Measurements from ENCODE around the gene CDC5L.

GRCh38 chr6:44457596-44457995 is 70.1 kb downstream of the CDC5L start:
- TF ChIP-seq CTCF (IDR thresholded peaks at IDR 0.05) = no peak
- no peak for TF ChIP-seq TAF1 (IDR thresholded peaks at IDR 0.05; ENCODE audit: borderline replicate concordance, low read depth, low read length)
- TF ChIP-seq POLR2AphosphoS5 (IDR thresholded peaks at IDR 0.05; ENCODE audit: low read depth, low read length) = no peak
- no peak for TF ChIP-seq RAD21 (IDR thresholded peaks at IDR 0.05; ENCODE audit: low read length)
- no peak for TF ChIP-seq RFX5 (IDR thresholded peaks at IDR 0.05; ENCODE audit: low read length)
- no peak for TF ChIP-seq YY1 (IDR thresholded peaks at IDR 0.05; ENCODE audit: low read depth)
- no peak for TF ChIP-seq MAX (IDR thresholded peaks at IDR 0.05; ENCODE audit: low read depth)
- TF ChIP-seq FOXJ3 (CRISPR knock-in tag; IDR thresholded peaks at IDR 0.05) = no peak
- no peak for TF ChIP-seq RCOR1 (IDR thresholded peaks at IDR 0.05; ENCODE audit: low read length)
- no peak for TF ChIP-seq USF2 (IDR thresholded peaks at IDR 0.05; ENCODE audit: borderline replicate concordance, low read depth, low read length)
- TF ChIP-seq NFIC (IDR thresholded peaks at IDR 0.05; ENCODE audit: borderline replicate concordance) = no peak
- TF ChIP-seq FOSL2 (IDR thresholded peaks at IDR 0.05; ENCODE audit: borderline replicate concordance, low read depth) = no peak
- TF ChIP-seq MXI1 (IDR thresholded peaks at IDR 0.05; ENCODE audit: low read depth, low read length) = no peak
- TF ChIP-seq GABPA (IDR thresholded peaks at IDR 0.05; ENCODE audit: low read depth) = no peak

Data from SK-N-SH (cell line).